Smooth muscle cell of the pulmonary artery (primary cell): Measurements from ENCODE around the gene ZNF629. TPM values are rescaled to one million over a fixed set of nuclear protein-coding genes. Genes with fewer than 3 reads are reported as not detected.

ENCODE experiments used
- total RNA-seq: library from RNA; depleted of rRNA; stranded (reverse); fragments of >200 nt; gene quantifications from 2 replicates; pipeline ENCODE4 v1.2.3, GENCODE V29; 2014

Gene ZNF629
- 9.8 and 11.0 TPM in 2 replicates for total RNA-seq

DNA sequence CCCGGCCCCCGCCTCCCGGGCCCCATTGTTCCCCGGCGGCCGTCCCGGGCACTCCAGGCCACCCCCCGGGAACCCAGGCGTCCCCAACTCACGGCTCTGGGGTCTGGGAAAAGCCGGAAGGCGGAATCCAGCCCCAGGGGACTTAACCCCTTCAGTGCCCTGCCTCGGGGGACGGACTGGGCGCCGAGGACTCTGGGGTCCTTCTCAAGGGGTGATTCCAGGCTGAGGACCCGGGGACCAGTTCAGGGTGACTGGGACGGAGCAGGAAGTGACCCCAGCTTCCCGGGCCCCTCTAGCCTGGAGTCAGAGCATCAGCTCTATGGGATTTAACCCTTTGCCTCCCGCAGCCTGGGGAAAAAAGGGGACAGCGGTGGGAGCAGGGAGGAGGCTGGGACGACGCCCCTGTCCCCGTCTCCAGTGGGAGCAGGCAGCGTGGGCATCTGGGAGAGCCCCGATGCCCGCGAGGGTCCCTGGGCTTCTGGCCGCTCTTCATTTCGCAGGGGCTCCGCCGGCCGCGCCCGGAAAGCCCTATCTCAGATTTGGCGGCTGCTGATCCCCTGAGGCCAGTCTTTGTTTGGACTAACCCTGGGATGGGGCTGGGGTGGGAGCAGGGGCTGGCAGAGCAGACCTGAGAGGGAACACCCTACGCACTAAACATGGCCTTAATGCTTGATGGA lies at the start of gene ZNF629:
Gene ZNF629, minus strand, starts transcription at position 270 of the 677 bp plus-strand sequence. CDS start 2,723 bp downstream, outside the sequence.

GRCh38 chr16:30761928-30762902 lies 24.8 kb downstream of the ZNF629 start, which contains the start of the genes CFAP119 and RNF40:
Gene CFAP119 (minus strand): TSS chr16:30762062. CDS start chr16:30761748, 314 bp downstream.
Gene RNF40 (plus strand): TSS chr16:30762322. CDS start chr16:30762546, 224 bp downstream.

GRCh38 chr16:30747799-30748633 lies 39.0 kb downstream of the ZNF629 start, which contains the start of gene PHKG2:
Gene PHKG2 (plus strand): TSS chr16:30748425. CDS start chr16:30748821, 396 bp downstream.

Other genes starting within 250 kb of the ZNF629 start
- 4.8 and 5.1 TPM in 2 replicates for gene ZNF764, start 228.8 kb downstream of the ZNF629 start, total RNA-seq
- gene ZNF688, start 215.5 kb downstream of the ZNF629 start, total RNA-seq = 4.4 and 7.8 TPM in 2 replicates
- 10.2 and 10.6 TPM in 2 replicates for gene ZNF785, start 201.5 kb downstream of the ZNF629 start, total RNA-seq
- 3.8 and 3.9 TPM in 2 replicates for gene ZNF689, start 176.8 kb downstream of the ZNF629 start, total RNA-seq
- gene PRR14, start 136.2 kb downstream of the ZNF629 start, total RNA-seq = 8.9 and 9.3 TPM in 2 replicates
- gene FBRS, start 128.8 kb downstream of the ZNF629 start, total RNA-seq = 21.6 and 22.4 TPM in 2 replicates
- 53.4 and 62.1 TPM in 2 replicates for gene SRCAP, start 88.0 kb downstream of the ZNF629 start, total RNA-seq
- gene PHKG2, start 38.8 kb downstream of the ZNF629 start, total RNA-seq = 16.4 and 17.3 TPM in 2 replicates
- gene CFAP119, start 25.1 kb downstream of the ZNF629 start, total RNA-seq = 0.91 and 1.3 TPM in 2 replicates
- 66.7 and 74.9 TPM in 2 replicates for gene RNF40, start 24.9 kb downstream of the ZNF629 start, total RNA-seq
- 27.1 and 29.3 TPM in 2 replicates for gene BCL7C, start 106.9 kb upstream of the ZNF629 start, total RNA-seq
- gene CTF1, start 109.4 kb upstream of the ZNF629 start, total RNA-seq = 4.0 and 5.1 TPM in 2 replicates
- gene FBXL19, start 136.4 kb upstream of the ZNF629 start, total RNA-seq = 14.7 and 18.5 TPM in 2 replicates
- 46.9 and 58.4 TPM in 2 replicates for gene ORAI3, start 161.9 kb upstream of the ZNF629 start, total RNA-seq
- gene SETD1A, start 170.5 kb upstream of the ZNF629 start, total RNA-seq = 2.8 and 4.4 TPM in 2 replicates
- 28.9 and 50.4 TPM in 2 replicates for gene HSD3B7, start 198.0 kb upstream of the ZNF629 start, total RNA-seq
- gene STX1B, start 223.4 kb upstream of the ZNF629 start, total RNA-seq = 0.85 and 2.6 TPM in 2 replicates
- gene STX4, start 246.4 kb upstream of the ZNF629 start, total RNA-seq = 25.5 and 36.9 TPM in 2 replicates